NCI-H1436 treated with DMSO at 0.1 percent for 48 hours (cell line): ENCODE measurements around the gene DRAXIN.

Source experiments
- DNase-seq: peaks from one replicate; lab custom pipeline; 2025; lab: John Stamatoyannopoulos, UW

DRAXIN gene

DNA sequence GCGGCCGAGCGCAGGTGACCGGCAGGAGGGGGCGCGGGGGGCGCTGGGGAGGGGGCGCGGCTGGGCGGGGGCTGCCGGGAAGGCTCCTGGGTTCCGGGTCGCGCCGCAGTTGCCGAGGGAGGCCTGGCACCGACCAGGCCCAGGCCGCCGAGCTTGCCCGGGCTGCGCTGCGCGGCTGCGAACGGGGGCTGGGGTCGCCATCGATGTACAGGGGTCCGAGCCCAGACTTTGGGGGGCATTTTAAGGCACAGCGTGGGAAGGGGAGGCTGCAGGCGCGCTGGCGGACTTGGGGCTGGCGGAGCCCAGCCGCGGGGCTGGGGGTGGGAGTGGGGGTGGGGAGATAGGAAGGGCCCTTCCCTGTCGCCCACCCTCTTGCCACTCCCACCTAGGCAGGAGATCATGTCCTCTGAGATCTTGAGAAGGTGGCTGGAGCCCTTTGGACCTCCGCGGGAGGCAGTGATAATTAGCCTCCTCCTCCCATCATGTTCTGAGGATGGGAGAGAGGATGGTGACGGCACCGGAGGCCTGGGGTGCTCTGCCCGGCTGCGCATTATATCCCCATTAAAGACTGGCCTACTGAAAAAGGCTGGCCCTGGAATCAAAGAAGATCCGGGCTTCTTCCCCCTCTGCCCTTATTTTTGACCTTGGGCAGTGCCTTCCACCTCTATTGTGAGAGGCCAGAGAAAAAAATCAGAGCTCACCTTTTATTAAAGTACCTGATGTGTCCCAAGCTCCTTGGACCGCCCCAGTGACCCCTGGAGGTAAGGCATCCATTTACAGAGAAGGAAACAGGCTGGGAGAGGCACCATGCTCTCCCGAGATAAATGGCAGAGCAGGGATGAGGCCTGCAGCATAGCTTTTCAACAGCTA is 36.3 kb upstream of the DRAXIN start:
- no peak for DNase-seq

DNA sequence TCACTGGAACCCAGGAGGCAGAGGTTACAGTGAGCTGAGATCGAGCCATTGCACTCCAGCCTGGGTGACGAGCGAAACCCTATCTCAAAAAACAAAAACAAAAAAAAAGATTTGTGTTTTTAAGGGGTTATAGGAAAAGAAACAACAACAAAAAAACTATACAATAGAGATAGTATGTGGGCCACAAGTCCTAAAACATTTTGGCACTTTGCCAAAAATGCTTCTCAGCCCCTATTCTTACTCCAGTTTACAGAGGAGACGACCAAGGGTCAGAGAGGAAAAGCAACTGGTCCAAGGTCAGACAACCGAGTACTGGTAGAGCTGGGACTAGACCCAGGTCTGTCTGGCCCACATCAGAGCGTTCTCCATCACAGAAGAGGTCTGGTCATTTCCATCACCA is 33.9 kb upstream of the DRAXIN start:
- no peak for DNase-seq

- DNase-seq, result no peak
Observed at GRCh38 chr1:11658542-11658941, 33.0 kb upstream of the DRAXIN start.

GRCh38 chr1:11659748-11660147 is 31.8 kb upstream of the DRAXIN start:
- no peak for DNase-seq

DNA sequence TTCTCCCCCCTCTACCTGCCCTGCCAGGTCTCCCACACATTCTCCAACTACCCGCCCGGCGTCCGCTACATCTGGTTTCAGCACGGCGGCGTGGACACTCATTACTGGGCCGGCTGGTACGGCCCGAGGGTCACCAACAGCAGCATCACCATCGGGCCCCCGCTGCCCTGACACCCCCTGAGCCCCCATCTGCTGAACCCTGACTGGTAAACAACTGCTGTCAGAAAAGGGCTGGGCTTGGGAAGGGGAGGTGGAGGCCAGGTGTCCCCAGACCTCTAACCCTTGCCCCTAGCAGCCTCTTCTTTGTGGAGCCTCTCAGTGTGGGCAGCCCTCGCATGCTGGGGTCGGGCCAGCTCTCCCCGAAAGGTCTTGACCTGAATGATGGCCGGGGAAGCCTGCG is 30.4 kb upstream of the DRAXIN start:
- DNase-seq, result no peak

GRCh38 chr1:11664336-11665065 is 27.0 kb upstream of the DRAXIN start:
- no peak for DNase-seq

DNA sequence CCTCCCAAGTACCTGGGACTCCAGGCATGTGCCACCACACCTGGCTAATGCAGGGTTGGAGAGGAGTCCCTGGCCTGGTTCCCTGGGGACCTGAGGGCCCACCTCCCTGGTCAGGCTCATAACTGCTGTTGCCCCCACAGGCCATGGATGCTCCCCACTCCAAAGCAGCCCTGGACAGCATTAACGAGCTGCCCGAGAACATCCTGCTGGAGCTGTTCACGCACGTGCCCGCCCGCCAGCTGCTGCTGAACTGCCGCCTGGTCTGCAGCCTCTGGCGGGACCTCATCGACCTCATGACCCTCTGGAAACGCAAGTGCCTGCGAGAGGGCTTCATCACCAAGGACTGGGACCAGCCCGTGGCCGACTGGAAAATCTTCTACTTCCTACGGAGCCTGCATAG is 23.0 kb upstream of the DRAXIN start:
- DNase-seq, result no peak

- no peak for DNase-seq
Observed at GRCh38 chr1:11670747-11671146, 20.8 kb upstream of the DRAXIN start.

GRCh38 chr1:11671205-11671543 is 20.3 kb upstream of the DRAXIN start:
- DNase-seq, result no peak

DNA sequence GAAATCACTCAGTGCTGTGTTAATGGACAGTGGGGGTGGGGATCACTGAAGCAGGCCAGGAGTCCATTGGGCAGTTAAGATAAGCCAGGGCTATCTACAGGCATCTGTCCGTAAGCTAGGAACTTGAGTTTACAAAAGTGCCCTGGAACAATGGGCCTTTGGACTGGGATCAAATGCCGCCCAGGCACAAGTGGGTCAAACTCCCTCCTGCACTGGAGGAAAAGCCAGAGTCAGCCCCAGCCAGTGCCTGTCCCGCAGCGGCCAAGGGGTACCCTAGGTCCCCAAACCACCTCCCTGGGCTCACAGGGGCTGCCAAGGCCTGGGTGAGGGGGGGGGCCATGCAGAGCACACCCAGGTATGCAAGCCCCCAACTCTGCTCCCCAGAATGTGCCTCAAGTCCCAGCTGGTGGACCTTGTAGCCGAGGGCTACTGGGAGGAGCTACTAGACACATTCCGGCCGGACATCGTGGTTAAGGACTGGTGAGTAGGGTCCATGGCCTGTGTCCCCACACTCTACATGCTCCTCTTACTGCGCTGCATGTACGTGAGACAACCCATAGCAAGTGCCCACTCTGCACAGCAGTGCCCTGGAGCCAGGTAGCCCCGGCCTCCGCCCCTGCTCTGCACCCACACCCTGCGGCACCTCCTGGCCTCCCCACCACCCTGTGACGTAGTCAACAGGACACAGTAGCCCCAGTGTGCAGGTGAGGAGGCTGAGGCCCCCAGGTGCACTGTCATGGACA is 19.8 kb upstream of the DRAXIN start:
- DNase-seq, result no peak

DNA sequence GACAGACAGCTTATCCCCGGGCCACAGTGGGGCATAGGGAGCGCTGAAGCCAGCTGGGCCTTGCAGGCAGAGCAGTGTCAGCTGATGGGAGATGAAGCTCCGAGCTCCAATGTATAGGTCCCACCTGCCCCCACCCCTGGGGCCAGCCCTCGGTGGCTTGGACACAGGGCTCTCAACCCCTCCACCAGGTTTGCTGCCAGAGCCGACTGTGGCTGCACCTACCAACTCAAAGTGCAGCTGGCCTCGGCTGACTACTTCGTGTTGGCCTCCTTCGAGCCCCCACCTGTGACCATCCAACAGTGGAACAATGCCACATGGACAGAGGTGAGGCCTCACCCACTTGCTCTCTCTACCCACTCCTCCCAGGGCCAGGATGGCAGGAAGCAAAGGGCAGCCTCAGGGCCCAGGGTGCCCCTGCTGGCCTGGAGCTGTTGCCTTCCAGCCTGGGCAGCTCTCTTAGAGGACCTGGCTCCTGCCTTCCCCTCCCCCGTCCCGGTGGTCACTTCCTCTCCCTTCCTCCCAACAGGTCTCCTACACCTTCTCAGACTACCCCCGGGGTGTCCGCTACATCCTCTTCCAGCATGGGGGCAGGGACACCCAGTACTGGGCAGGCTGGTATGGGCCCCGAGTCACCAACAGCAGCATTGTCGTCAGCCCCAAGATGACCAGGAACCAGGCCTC is 18.3 kb upstream of the DRAXIN start:
- no peak for DNase-seq

DNA sequence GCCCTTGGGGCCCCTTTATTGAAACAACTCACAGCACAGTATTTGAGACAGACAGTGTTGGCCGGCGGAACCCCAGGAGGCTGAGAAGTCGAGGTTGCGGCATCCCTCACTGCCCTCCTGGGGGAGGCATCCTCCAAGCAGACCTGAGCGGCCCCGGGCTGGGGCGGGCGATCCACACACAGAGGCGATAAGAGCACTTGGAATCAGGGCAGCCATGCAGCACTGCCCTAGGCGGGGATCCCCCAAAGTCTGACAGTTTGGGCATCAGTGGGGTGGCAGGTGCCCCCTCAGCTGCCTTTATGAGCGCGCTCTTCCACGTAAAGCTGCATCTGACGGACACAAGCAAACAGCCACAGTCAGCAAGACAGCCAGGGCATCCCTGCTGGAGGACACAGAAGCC is 17.0 kb upstream of the DRAXIN start:
- no peak for DNase-seq

GRCh38 chr1:11675325-11675724 is 16.2 kb upstream of the DRAXIN start:
- DNase-seq, result no peak

- no peak for DNase-seq
Observed at GRCh38 chr1:11676386-11677103, 15.0 kb upstream of the DRAXIN start.

DNA sequence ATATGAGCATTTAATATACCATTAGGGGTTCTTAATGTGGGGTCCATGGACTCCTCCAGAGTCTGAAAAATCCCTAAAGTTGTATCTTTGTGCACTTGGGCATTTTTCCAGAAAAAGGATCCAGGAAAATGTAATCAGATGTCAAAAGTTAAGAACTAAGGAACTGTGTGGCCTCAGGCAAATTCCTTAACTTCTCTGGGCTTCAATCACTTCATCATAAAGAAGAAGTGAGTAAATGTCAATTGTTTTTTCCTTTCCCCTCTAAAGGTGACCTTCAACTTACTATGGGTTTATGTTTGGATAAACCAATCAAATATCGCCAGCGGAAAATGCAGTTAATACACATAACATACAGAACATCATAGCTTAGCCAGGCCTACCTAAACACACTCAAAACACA is 13.1 kb upstream of the DRAXIN start:
- no peak for DNase-seq

DNA sequence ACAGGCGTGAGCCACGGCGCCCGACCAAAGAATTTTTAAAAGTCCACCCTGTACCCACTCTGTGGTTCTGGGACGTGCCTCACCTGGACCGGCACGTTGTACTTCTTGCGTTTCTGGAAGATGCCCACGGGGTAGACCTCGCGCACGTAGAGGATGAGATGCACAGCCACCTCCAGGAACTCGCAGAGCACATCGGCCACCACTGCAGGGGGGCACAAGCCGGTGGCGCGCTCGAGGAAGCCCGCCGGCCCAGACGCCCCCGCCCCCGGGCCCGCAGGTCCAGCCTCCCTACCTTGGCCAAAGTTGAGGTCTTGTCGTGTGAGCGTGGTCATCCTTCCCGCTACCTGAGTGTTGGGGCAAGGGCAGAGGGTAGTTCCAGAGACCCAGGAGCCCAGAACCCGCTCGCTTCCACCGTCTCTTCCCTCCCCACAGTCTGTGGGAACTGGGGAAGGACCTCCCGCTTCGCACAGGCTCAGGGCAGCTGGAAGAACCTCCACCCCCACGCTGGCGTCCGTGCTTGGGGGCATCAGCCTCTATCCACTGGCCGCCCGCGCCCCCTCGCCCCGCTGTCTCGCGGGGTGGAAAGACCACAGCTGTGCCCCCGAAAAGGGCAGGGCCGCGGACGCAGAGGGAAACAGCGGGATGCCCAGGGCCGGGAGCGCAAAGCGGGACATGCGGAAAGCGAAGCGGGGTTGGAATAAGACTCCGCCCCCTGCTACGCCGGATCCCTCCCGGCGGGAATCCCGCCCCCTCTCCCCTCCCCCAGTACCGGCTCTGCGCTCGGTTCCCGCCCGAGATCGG is 11.0 kb upstream of the DRAXIN start:
- DNase-seq, result no peak

DNA sequence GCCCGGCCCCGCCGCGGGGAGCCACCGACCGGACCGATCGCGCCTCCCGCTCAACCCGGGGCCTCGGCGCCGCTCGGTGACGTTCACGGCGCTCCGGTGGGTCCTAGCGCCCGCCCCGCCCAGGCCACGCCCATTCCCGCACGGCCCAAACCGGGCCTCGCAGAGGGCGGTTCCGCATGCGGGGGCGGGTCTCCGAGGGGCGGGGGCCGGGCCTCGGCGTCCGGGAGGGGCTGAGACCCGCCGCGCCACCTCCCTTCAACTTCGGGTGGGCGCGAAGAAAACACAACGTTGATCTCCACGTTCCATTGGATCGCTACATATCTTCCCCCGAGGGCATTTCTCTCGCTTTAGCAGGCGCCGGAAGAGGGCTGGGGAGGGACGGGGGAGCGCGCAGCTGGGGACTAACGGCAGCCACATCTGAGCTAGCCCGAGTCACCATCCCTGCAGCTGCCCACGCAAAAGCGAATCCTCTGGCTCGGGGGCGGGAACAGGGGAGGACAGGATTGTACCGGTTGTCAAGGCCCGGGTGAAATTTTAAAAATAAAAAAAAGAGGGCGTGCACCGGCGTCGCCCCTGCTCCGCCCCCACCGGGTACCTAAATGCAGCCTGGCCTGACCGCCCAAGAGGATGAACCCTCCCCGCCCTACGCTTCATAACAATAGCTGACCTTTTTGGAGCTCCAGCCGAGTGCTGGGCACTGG is 10.3 kb upstream of the DRAXIN start, which contains the start of gene MAD2L2:
MAD2L2 (minus strand) TSS at position 78 of the 701 bp plus-strand sequence. CDS start 547 bp downstream, outside the sequence.
- DNase-seq, result no peak

DNA sequence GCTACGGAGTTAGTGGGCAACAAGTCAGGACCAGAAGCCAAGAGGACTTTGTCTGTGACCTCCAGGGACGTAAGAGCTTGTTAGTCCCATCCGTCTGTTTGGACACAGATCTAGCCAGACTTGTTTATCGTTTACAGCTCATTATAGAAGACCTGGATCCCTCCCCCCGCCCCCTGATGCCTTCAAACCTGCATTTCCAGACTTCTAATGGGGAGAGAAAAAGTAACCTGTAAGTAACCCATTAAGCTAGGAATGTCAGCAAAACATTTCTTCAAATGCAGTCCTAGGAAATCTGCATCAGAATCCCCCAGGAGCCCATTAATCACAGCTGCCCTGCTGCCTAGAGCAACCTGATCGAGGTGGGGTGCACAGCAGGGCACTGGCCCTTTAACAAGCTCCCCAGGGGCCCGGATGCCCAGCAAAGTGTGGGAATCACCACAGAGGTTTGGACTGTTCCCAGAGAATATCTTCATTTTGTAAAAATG is 9.2 kb upstream of the DRAXIN start:
- no peak for DNase-seq

DNA sequence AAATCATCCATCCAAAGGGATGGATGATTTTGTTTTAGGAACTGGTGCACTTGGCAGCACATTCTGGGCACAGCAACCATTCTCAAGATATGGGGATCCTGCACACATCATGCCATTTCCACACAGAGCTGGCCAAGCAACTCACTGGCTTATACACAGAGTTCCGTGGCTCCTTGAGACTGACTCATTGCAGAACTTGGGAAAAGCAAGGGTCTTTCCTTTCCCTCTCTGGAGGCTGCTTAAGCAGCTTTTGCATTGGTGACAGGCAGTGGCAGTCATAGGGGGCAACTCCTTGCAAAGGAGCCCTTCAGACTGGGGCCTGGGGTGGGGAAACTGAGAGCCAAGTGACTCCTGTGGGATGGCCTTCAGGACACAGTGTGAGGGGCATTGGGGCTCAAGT is 8.7 kb upstream of the DRAXIN start:
- DNase-seq, result no peak

GRCh38 chr1:11684070-11684469 is 7.4 kb upstream of the DRAXIN start:
- DNase-seq, result no peak
